B cell (primary cell): Measurements from ENCODE around the gene JPH2. TPM values are rescaled to one million over a fixed set of nuclear protein-coding genes. Genes with fewer than 3 reads are reported as not detected.

ENCODE experiments used
- ATAC-seq: fragments of 200-7000 bp; cut with Tn5 transposase; one replicate; pipeline ENCODE4 v1.10.0; 2021; ENCODE audit warnings: low read depth, mild to moderate bottlenecking, moderate number of reproducible peaks, moderate library complexity
- CTCF ChIA-PET: fragments of 350-600 bp; sonication (Branson Sonifier 250); formaldehyde crosslinking; loops from one replicate; lab custom pipeline; 2021; ENCODE audit warnings: antibody characterized with exemption, inconsistent platforms; lab: Charles Lee
- POLR2A ChIA-PET: fragments of 350-600 bp; sonication (Branson Sonifier 250); formaldehyde crosslinking; loops from one replicate; lab custom pipeline; 2021; ENCODE audit warnings: antibody characterized with exemption; lab: Charles Lee
- DNase-seq: peaks from one replicate; pipeline ENCODE4 v3.0.0; 2013
- H2AFZ ChIP-seq: 2 replicates; pipeline ENCODE4 v1.6.1; 2012; ENCODE audit warnings: mild to moderate bottlenecking, low read depth, low read length; ENCODE audit not compliant: insufficient read depth, poor library complexity, severe bottlenecking
- H3K27ac ChIP-seq, 2 donors: 1 replicate in 1 of 2; 2 replicates in 1 of 2; pipeline ENCODE4 v1.5.1; 2012 to 2013; ENCODE audit warnings: low read length in 2 of 2, mild to moderate bottlenecking in 2 of 2, moderate library complexity in 1 of 2
- H3K27me3 ChIP-seq, 4 experiments: fragments of 200-600 bp in 1 of 4; sonication (generic) in 1 of 4; replicated peaks in 1 of 4; 1 replicate in 2 of 4; 2 replicates in 2 of 4; pipeline versions ENCODE4 v1.6.1 to v1.7.0; 2013 to 2016; ENCODE audit warnings: low read length in 3 of 4, mild to moderate bottlenecking in 2 of 4, mixed read lengths in 1 of 4, moderate library complexity in 1 of 4; ENCODE audit not compliant: insufficient read depth in 4 of 4, control insufficient read depth in 3 of 4; ENCODE audit errors: control extremely low read depth in 1 of 4
- H3K36me3 ChIP-seq, 2 experiments: replicated peaks in 1 of 2; 1 replicate in 1 of 2; 2 replicates in 1 of 2; pipeline versions ENCODE4 v1.6.1 to v1.7.1; 2013; ENCODE audit warnings: low read length in 1 of 2; ENCODE audit not compliant: insufficient read depth in 2 of 2, control insufficient read depth in 1 of 2; ENCODE audit errors: control extremely low read depth in 1 of 2, extremely low read depth in 1 of 2
- H3K4me1 ChIP-seq, 2 donors: fragments of 200-600 bp in 1 of 2; sonication (generic) in 1 of 2; 1 replicate in 1 of 2; 2 replicates in 1 of 2; pipeline versions ENCODE4 v1.5.1 to v1.6.1; 2013 to 2017; ENCODE audit warnings: low read length in 2 of 2; ENCODE audit not compliant: control insufficient read depth in 2 of 2, insufficient read depth in 2 of 2
- H3K4me2 ChIP-seq: replicated peaks from 2 replicates; pipeline ENCODE3; 2012; ENCODE audit warnings: mild to moderate bottlenecking, low read depth, low read length; ENCODE audit not compliant: poor library complexity, severe bottlenecking
- H3K4me3 ChIP-seq, 5 experiments: fragments of 200-600 bp in 1 of 5; sonication (generic) in 1 of 5; 1 replicate in 3 of 5; 2 replicates in 2 of 5; pipeline versions ENCODE4 v1.5.1 to v1.7.0; 2011 to 2016; ENCODE audit warnings: low read length in 4 of 5, mild to moderate bottlenecking in 4 of 5, low read depth in 2 of 5, control low read depth in 1 of 5, moderate library complexity in 1 of 5; ENCODE audit not compliant: insufficient read depth in 1 of 5; ENCODE audit errors: control extremely low read depth in 1 of 5, extremely low read depth in 1 of 5
- H3K79me2 ChIP-seq: fragments of 200-600 bp; sonication (generic); one replicate; pipeline ENCODE4 v1.6.0; 2016; ENCODE audit warnings: low read length; ENCODE audit not compliant: control insufficient read depth, insufficient read depth
- H3K9ac ChIP-seq: fragments of 200-600 bp; sonication (generic); 2 replicates; pipeline ENCODE4 v1.6.1; 2017; ENCODE audit warnings: mild to moderate bottlenecking, low read length, moderate library complexity
- H3K9me3 ChIP-seq, 3 donors: one replicate each; pipeline versions ENCODE4 v1.6.1 to v1.7.1; 2013; ENCODE audit warnings: low read length in 2 of 3; ENCODE audit not compliant: control insufficient read depth in 2 of 3, insufficient read depth in 1 of 3; ENCODE audit errors: control extremely low read depth in 1 of 3
- H4K20me1 ChIP-seq: 2 replicates; pipeline ENCODE4 v1.6.0; 2012; ENCODE audit warnings: mild to moderate bottlenecking, low read length; ENCODE audit not compliant: insufficient read depth, control insufficient read depth, poor library complexity, severe bottlenecking
- H3K27ac Mint-ChIP-seq: one replicate; pipeline ENCODE4 v1.8.0; 2021; ENCODE audit warnings: mixed read lengths
- H3K27me3 Mint-ChIP-seq: one replicate; pipeline ENCODE4 v1.8.0; 2021; ENCODE audit warnings: mixed read lengths
- H3K4me1 Mint-ChIP-seq: one replicate; pipeline ENCODE4 v1.8.0; 2021; ENCODE audit warnings: mixed read lengths
- H3K4me3 Mint-ChIP-seq: one replicate; pipeline ENCODE4 v1.8.0; 2021; ENCODE audit warnings: mixed read lengths
- H3K9me3 Mint-ChIP-seq: one replicate; pipeline ENCODE4 v1.8.0; 2022; ENCODE audit warnings: mixed read lengths; ENCODE audit not compliant: insufficient read depth
- EZH2 ChIP-seq: IDR thresholded peaks from 2 replicates; pipeline ENCODE4 v1.6.1; 2012; ENCODE audit warnings: borderline replicate concordance, low read depth, mild to moderate bottlenecking, moderate library complexity, low read length; ENCODE audit not compliant: insufficient read depth, poor library complexity, severe bottlenecking
- WGBS: methylation state at CpG from one replicate; pipeline ENCODE4 v1.1.5; 2013; ENCODE audit warnings: missing lambda C conversion rate; ENCODE audit not compliant: insufficient coverage; 5-methylcytosine and 5-hydroxymethylcytosine counted together
- intact Hi-C: fragments of 100-400 bp; cut with micrococcal nuclease; formaldehyde crosslinking; loops from one replicate; pipeline ENCODE4 v1.10.0; 2022
- polyA plus RNA-seq: library from polyadenylated mRNA; depleted of rRNA; stranded (reverse); fragments of >200 nt; gene quantifications from 2 replicates; pipeline ENCODE4 v1.2.3, GENCODE V29; 2012
- total RNA-seq, 2 donors: library from RNA; stranded (reverse); fragments of 120-200 nt in 1 of 2; gene quantifications; 1 replicate in 1 of 2; 2 replicates in 1 of 2; pipeline versions ENCODE4 v1.2.3 to v1.2.4, GENCODE V29; 2013 to 2022
- TF ChIP-seq, protein P1 (sequence below): fragments of 200-600 bp; IDR thresholded peaks from one replicate; pipeline ENCODE4 v1.8.0; 2022; ENCODE audit warnings: antibody characterized with exemption, mild to moderate bottlenecking

JPH2 gene
- total and polyA plus RNA-seq, 2 donors (not counting 1 experiment from before 2014, with no cell fraction given) = 0.10 TPM; not detected in 1

DNA sequence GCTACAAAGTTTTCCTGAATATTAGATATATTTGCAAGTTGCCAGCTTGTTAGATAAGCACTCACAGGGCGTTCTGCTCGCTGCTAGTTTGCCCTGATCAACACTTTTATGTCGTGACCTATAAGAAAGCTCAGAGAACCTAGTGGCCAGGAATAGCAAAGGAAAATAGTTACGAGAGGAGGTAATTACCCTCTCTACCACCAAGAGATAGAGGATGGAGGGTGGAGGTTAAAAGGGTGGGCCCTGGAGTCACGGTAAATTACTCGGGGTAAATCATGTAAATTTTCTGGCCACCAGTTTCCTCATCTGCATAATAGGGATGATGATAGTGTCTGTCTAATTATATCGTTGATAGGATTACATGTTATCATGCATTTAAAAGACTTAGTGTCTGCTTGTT, 87.2 kb downstream of the JPH2 start:
- H3K27ac Mint-ChIP-seq = no peak overlapping the region
- CTCF ChIA-PET = no interaction called here
- Histone ChIP-seq H3K79me2 (no peaks in the 10 kb centered on the region), H4K20me1 (no peaks in the 10 kb centered on the region), H3K27ac (no peak overlapping the region), H3K4me1 (no peaks in the 10 kb centered on the region), H3K9ac (no peak overlapping the region), H3K36me3 (no peaks in the 10 kb centered on the region), H3K4me2 (no peak overlapping the region), H3K4me3 (no peak overlapping the region), H3K9me3 (peaks cover 0 to 4% (median 0%) of the 10 kb centered on the region in 3 donors), H3K27me3 (peaks cover 0 to 11% (median 5%) of the 10 kb centered on the region in 4 experiments), H2AFZ (no peak overlapping the region)
- TF ChIP-seq EZH2 = no peak
- TF ChIP-seq, protein P1, sequence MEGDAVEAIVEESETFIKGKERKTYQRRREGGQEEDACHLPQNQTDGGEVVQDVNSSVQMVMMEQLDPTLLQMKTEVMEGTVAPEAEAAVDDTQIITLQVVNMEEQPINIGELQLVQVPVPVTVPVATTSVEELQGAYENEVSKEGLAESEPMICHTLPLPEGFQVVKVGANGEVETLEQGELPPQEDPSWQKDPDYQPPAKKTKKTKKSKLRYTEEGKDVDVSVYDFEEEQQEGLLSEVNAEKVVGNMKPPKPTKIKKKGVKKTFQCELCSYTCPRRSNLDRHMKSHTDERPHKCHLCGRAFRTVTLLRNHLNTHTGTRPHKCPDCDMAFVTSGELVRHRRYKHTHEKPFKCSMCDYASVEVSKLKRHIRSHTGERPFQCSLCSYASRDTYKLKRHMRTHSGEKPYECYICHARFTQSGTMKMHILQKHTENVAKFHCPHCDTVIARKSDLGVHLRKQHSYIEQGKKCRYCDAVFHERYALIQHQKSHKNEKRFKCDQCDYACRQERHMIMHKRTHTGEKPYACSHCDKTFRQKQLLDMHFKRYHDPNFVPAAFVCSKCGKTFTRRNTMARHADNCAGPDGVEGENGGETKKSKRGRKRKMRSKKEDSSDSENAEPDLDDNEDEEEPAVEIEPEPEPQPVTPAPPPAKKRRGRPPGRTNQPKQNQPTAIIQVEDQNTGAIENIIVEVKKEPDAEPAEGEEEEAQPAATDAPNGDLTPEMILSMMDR = no peak
- no CpG with 5 or more reads among the region's 7 CpGs for WGBS
- intact Hi-C loops = no loop called here
- peaks cover 58% of the 10 kb centered on the region for H3K27me3 Mint-ChIP-seq
- DNase-seq (no peak), ATAC-seq (no peak)
- no peaks in the 10 kb centered on the region for H3K4me1 Mint-ChIP-seq
- H3K4me3 Mint-ChIP-seq = no peak overlapping the region
- H3K9me3 Mint-ChIP-seq = peaks cover 9% of the 10 kb centered on the region
- POLR2A ChIA-PET = no interaction called here

DNA sequence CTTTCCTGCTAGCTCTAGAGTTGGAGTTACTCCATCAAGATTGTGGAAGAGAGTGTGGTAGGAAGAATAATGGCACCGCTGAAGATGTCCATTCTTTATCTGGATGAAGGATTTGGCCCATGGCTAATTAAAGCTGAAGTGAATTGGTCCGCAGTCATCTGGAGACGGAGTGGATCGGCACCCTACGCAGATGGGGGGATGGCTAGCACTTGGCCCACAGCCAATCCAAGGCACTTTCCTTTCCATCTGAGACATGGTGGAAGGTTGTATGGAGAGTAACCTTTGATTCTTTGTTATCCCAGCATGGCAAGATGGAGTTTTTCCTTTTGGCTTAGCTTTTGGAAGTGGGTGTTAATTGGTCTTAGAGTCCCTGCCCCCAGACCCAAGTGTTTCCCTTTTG, 88.3 kb downstream of the JPH2 start:
- DNase-seq (no peak), ATAC-seq (no peak)
- no peaks in the 10 kb centered on the region for H3K4me1 Mint-ChIP-seq
- ChIA-PET POLR2A (no interaction called here), CTCF (interaction anchor here (0.8 kb wide), 1 partner anchor 18 kb away, joined by 3 read pairs; no protein-coding TSS in a partner anchor)
- peaks cover 0 to 12% (median 3%) of the 10 kb centered on the region in 4 experiments for H3K27me3 ChIP-seq
- no peak overlapping the region for H3K4me3 ChIP-seq
- TF ChIP-seq, protein P1 = no peak
- no peak for TF ChIP-seq EZH2
- H4K20me1 ChIP-seq = no peaks in the 10 kb centered on the region
- intact Hi-C loops = no loop called here
- H3K27ac Mint-ChIP-seq = no peak overlapping the region
- H2AFZ ChIP-seq = no peak overlapping the region
- H3K27ac ChIP-seq = no peak overlapping the region
- 100% methylated on average over 4 of the region's 5 CpGs for WGBS
- H3K9me3 ChIP-seq = peaks cover 0 to 4% (median 0%) of the 10 kb centered on the region in 3 donors
- peaks cover 50% of the 10 kb centered on the region for H3K27me3 Mint-ChIP-seq
- H3K79me2 ChIP-seq = no peaks in the 10 kb centered on the region
- no peaks in the 10 kb centered on the region for H3K36me3 ChIP-seq
- no peaks in the 10 kb centered on the region for H3K4me1 ChIP-seq
- H3K4me3 Mint-ChIP-seq = no peak overlapping the region
- no peak overlapping the region for H3K4me2 ChIP-seq
- H3K9ac ChIP-seq = no peak overlapping the region
- peaks cover 9% of the 10 kb centered on the region for H3K9me3 Mint-ChIP-seq
